Ammon's horn (tissue), 1 donor: Measurements from ENCODE around the gene NAGLU.
"Not testable (repeated sequence)": the region's sequence is repeated elsewhere in the genome, so short reads cannot be mapped to it uniquely, and the experiment has no call there.

Source experiments
- DNase-seq: peaks from one replicate; pipeline ENCODE4 v3.0.0-alpha.2; 2016; ENCODE audit warnings: low spot score

Gene NAGLU

GRCh38 chr17:42521666-42522262 is 14.3 kb upstream of the NAGLU start:
- DNase-seq = no peak

GRCh38 chr17:42522263-42522790 is 13.7 kb upstream of the NAGLU start:
- no peak for DNase-seq

- no peak for DNase-seq
These were observed 13.2 kb upstream of the NAGLU start for GRCh38 chr17:42522798-42523278.

- DNase-seq = no peak
These were observed 10.8 kb upstream of the NAGLU start for GRCh38 chr17:42525221-42525620.

GRCh38 chr17:42526031-42526444 is 10.0 kb upstream of the NAGLU start:
- DNase-seq = no peak

GRCh38 chr17:42527932-42528331 is 8.1 kb upstream of the NAGLU start:
- DNase-seq = no peak

- DNase-seq = no peak
These were observed 7.0 kb upstream of the NAGLU start for GRCh38 chr17:42529061-42529460.

- DNase-seq = no peak
These were observed 5.0 kb upstream of the NAGLU start for GRCh38 chr17:42530952-42531454.

- peak; percentile 80 for DNase-seq
These were observed 4.3 kb upstream of the NAGLU start for GRCh38 chr17:42531455-42532354.

- no peak for DNase-seq
These were observed 640 bp upstream of the NAGLU start for GRCh38 chr17:42535155-42536047.

- peak; percentile 77 for DNase-seq
These were observed 523 bp downstream of the NAGLU start for GRCh38 chr17:42536372-42537155.

- DNase-seq = no peak
These were observed 1.2 kb downstream of the NAGLU start for GRCh38 chr17:42537156-42537805.

GRCh38 chr17:42537826-42538451 is 1.9 kb downstream of the NAGLU start:
- no peak for DNase-seq

- DNase-seq = no peak
These were observed 2.4 kb downstream of the NAGLU start for GRCh38 chr17:42538482-42538881.

- DNase-seq = not testable (repeated sequence)
These were observed 4.5 kb downstream of the NAGLU start for GRCh38 chr17:42540558-42540957.

GRCh38 chr17:42541041-42541833 is 5.2 kb downstream of the NAGLU start:
- no peak for DNase-seq

GRCh38 chr17:42543190-42544079 is 7.4 kb downstream of the NAGLU start:
- no peak for DNase-seq

GRCh38 chr17:42544874-42545283 is 8.8 kb downstream of the NAGLU start:
- DNase-seq = no peak
